HG03469 (cell line): ENCODE measurements around the gene LRRC8D.

ENCODE experiments used
- ATAC-seq: cut with Tn5 transposase; IDR thresholded peaks from one replicate; pipeline ENCODE4 v1.9.1; 2021; ENCODE audit warnings: mild to moderate bottlenecking, moderate library complexity, moderate number of reproducible peaks; ENCODE audit not compliant: unreplicated experiment

Gene LRRC8D

GRCh38 chr1:89865498-89866382, 44.9 kb downstream of the LRRC8D start:
- ATAC-seq, result no peak

- ATAC-seq, result no peak
Measured at GRCh38 chr1:89866568-89866967, 45.7 kb downstream of the LRRC8D start.

GRCh38 chr1:89870998-89871397, 50.2 kb downstream of the LRRC8D start:
- ATAC-seq, result no peak

DNA sequence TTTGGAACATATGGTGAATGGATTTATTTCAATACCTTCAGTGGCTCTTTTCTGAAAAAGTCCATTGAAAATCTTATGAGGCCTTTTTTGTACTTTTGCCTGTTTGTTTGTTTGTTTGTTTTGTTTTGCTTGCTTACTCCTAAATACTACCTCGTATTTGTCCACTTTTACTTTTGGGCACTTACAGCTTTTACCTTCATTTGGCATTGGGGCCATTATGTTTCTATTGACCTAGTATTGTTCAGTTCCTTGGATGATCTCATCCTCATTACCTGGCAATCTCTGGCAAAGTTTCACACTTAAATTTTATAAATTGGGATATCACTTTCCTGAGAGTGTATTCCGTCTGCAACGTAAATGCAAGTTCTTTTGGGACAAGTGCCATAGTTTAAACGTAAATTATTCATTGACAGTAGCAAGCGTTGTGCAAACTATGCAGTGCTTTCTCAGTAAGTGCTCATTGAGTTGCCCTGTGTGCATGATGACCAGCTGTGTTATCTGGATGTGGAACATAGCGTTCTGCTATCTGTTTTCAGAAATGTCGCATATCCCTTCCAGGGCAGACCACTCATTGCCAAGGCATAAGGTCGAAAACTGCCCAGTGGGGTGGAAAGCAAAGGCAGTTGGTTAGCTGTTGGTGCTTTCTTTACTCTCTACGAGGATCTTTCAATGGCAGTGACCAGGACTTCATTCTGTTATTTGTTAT, 51.1 kb downstream of the LRRC8D start:
- no peak for ATAC-seq

GRCh38 chr1:89872567-89872966, 51.7 kb downstream of the LRRC8D start:
- ATAC-seq, result no peak

- no peak for ATAC-seq
Measured at GRCh38 chr1:89873288-89873687, 52.5 kb downstream of the LRRC8D start.

GRCh38 chr1:89873770-89874169, 52.9 kb downstream of the LRRC8D start:
- ATAC-seq, result no peak

DNA sequence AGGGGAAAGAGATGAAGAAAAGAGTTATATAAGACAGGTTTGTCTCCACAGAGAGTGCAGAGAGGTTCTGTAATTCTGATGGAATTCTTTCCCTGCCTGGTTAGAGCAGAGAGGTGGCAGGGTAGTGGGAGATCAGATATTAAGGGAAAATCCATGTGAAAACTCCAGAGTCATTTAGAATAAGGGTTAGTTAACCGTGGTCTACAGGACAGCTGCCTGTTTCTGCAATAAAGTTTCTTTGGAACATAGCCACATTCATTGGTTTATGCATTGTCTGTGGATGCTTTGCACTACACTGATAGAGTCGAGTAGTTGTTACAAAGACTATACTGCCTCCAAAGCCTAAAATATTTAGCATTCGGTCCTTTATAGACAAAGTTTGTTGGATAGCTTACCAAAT, 55.6 kb downstream of the LRRC8D start:
- no peak for ATAC-seq

DNA sequence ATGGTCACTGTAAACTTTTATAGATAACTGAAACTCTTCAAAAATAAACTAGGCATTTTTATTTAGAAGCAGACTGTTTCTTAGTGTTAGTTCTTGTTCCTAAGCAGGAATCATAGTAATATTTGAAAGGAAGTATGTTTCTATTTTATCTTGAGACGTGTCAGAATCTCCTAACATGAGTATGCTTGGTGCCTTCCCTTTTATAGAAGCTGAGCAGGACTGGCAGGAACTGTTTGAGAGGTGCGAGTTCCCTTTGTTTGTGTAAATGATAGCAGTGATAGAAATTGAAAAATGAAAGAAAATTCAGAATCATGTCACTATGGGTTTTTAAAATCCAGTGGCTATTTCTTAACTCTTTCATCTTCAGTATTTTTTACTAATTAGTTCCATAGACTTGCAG, 56.9 kb downstream of the LRRC8D start:
- ATAC-seq, result no peak

DNA sequence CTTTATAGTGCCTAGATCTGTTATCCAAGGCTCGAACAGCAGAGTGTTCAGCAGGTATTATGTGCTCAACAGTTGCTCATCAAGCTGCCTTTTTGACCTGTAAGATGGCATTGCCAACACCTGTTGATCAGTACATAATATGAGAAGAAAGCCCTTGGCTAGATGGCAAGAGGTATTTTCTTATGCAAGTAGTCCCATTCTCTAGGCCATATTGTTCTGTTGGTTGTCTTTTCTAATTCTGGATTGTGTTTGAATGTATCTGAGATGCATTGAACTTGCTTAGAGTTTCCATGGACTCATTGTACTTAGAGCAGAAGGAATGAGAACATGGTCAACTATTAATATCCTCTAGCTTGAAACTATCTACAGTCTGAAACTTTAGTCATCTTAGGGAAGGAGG, 57.4 kb downstream of the LRRC8D start:
- ATAC-seq, result no peak

- no peak for ATAC-seq
Measured at GRCh38 chr1:89880679-89881078, 59.8 kb downstream of the LRRC8D start.

DNA sequence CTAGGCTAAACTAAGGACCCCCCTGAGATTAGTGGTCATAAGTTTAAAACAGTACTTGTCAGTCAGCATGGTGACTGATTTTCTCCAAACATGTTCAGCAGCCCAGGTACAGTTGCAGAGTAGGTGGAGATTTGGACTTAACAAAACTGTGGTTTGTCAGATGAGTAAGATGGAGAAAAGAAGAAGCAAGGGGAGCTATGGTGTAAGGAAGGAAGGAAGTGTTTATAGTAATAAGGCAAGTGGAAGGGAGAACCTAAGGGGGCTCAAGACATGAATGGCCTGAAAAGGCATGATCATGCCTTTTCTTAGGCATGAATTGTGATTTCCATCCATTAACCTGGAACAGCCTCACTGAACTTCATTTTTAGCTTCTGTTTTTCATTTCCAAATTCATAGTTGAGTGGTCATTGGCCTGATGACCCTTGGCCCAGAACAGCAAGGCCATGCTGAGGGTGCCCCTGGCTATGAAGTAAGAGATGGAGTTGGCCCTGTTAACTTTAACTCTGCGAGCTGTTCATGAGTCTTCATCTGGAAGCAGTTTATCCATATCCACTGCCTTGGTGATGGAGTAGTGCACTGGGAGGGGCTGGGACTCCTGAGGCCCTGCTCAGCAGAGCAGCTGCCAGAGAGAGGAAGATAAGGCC, 60.7 kb downstream of the LRRC8D start:
- ATAC-seq, result no peak

GRCh38 chr1:89882348-89883029, 61.7 kb downstream of the LRRC8D start:
- ATAC-seq, result no peak

DNA sequence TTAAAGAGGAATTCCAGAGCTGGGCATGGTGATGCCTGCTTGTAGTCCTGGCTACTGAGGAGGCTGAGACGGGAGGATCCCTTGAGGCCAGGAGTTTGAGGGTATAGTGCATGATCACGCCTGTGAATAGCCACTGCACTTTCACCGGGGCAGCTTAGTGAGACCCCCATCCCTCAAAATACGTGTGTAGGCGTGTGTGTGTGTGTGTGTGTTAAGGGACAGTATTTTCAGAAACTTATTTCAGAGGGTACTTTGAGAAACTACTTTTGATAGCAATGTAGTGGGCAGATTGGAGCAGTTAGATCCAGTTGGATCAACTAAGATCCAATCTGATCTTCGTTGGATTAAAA, 62.2 kb downstream of the LRRC8D start:
- ATAC-seq, result no peak

- ATAC-seq, result no peak
Measured at GRCh38 chr1:89884718-89885596, 64.1 kb downstream of the LRRC8D start.

DNA sequence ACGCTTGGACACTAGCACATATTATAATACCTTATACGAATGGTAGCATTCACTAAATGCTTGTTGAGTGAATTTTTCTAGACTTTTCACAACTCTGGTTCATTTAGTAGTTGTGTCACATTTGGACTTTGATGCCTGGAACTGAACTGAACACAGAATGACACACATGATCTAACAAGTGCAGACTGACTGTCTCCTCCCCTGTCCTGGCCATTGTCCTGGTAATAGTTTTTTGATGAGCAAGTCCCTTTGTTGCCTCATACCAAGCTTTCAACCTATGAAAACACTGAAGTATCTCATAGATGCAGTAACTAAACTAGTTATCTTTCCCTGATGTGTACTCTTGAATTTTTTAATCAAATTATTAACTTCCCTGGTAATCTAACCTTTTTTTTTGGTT, 66.4 kb downstream of the LRRC8D start:
- ATAC-seq, result no peak

DNA sequence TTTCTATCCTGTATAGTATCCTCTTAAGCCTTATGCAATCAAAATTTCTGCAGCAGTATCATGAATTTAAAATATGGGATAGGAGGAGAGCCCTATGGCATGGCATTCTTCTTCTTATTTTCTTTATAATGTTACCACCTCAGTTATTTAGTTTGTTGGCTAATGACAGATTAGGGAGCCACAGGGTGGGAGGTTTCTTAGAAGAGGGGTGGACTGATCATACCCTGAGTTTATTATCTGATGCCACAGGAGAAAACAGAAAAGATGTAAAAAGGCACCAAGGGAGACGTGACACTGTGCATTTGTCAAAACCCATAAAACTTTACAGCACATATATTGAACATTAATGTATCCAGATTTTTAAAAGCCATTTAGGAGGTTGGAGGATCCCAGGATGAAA, 66.9 kb downstream of the LRRC8D start:
- no peak for ATAC-seq

- no peak for ATAC-seq
Measured at GRCh38 chr1:89888480-89889322, 67.9 kb downstream of the LRRC8D start.

DNA sequence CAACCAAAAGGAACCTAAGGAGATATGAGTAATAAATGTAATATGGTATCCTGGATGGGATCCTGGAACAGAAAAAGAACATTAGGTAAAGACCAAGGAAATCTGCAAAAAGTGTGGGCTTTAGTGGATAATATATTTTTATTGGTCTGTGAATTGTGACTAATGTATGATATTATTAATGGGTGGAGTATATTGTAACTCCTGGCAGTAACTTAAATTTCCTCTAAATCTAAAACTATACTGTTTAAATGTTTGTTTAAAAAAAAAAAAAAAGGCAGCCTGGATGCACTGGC, 68.4 kb downstream of the LRRC8D start:
- no peak for ATAC-seq
